Measurements from ENCODE around the gene MSH5. TPM values are rescaled to one million over a fixed set of nuclear protein-coding genes. Genes with fewer than 3 reads are reported as not detected.
A peak's percentile ranks its signal among the peaks of the same experiment; 100 is the strongest.

MSH5 gene
- total RNA-seq, 6 experiments from 2014 or later: 3.2 to 8.5 (median 4.3) TPM

DNA sequence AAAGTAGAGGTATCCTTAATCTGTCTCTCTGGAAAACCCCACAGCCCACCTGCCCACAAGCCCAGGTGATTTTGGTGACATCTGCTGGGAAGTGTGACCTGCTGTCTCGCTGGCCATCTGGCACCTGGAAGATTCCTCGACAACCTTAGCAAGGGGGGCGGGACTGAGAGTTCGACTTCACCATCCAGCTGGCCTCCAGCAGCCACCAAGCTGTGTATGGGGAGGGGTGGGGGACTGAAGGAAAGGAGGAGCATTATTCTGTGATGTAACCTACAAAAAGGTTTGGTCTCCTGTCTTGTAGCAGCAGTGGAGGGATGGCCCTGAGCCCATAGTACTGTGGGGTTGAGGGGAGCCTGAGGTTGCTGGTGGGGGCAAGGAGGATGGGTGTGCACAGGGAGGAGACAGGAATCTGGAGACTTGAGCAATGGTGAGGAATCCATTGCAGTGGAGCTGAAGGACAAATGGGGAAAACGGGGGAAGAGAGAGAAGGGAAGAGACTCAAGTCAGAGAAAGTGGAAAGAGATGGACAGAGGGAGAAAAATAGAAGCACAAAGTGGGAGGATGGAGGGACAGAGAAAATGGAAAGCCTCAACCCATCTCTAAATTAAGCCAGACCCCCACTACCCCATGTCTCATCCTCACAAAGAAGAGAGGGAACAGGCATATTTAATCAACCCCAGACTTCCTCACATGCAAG is 29.1 kb upstream of the MSH5 start:
- ATAC-seq: no peak

DNA sequence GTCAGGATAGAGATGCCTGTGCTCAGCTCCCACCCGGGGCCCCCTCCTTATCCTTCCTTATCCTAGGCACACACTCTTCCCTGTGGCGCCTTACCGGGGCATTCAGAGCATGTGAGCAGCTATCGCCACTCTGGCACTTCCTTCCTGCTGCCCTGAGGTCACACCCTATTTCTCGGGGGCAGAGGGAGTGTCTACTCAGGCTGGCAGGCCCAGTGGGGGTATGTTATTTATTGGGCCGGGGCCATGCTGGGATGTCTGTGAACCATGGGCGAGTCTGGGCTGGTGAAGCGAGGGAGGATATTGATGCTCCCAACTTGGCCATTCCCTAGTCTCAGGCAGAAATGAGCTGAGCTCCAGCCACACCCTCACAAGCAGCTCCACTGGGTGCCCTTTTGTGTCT is 28.6 kb upstream of the MSH5 start:
- ATAC-seq: peak; percentile 13 to 36 (median 18)
- intact Hi-C loops (cut with DNase I): loop anchor here in 1 of 2 donors (10.0 kb wide), 1 partner anchor 54 kb away; the partner anchor contains the start of gene SAPCD1
- H3K27ac ChIP-seq: no peak overlapping the region

More for the DNA sequence above, 29.1 kb upstream of the MSH5 start:
- no peaks in the 10 kb centered on the region for H3K4me1 ChIP-seq
- intact Hi-C loops (cut with DNase I): loop anchor here in 1 of 2 donors (10.0 kb wide), 1 partner anchor 54 kb away; the partner anchor contains the start of gene SAPCD1
- H3K27ac ChIP-seq: no peak overlapping the region
- 64% methylated on average over 5 of the region's 5 CpGs for WGBS (ENCODE audit: insufficient coverage, low coverage, low lambda C conversion rate, missing lambda C conversion rate)
- H3K27me3 ChIP-seq: no peaks in the 10 kb centered on the region
- no peak for DNase-seq
- no peak overlapping the region for H3K4me3 ChIP-seq
- no peak for TF ChIP-seq POLR2A (IDR thresholded peaks at IDR 0.05)
- TF ChIP-seq, protein P1, sequence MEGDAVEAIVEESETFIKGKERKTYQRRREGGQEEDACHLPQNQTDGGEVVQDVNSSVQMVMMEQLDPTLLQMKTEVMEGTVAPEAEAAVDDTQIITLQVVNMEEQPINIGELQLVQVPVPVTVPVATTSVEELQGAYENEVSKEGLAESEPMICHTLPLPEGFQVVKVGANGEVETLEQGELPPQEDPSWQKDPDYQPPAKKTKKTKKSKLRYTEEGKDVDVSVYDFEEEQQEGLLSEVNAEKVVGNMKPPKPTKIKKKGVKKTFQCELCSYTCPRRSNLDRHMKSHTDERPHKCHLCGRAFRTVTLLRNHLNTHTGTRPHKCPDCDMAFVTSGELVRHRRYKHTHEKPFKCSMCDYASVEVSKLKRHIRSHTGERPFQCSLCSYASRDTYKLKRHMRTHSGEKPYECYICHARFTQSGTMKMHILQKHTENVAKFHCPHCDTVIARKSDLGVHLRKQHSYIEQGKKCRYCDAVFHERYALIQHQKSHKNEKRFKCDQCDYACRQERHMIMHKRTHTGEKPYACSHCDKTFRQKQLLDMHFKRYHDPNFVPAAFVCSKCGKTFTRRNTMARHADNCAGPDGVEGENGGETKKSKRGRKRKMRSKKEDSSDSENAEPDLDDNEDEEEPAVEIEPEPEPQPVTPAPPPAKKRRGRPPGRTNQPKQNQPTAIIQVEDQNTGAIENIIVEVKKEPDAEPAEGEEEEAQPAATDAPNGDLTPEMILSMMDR (IDR thresholded peaks at IDR 0.05): no peak
- no peaks in the 10 kb centered on the region for H3K9me3 ChIP-seq
- no peaks in the 10 kb centered on the region for H3K36me3 ChIP-seq

GRCh38 chr6:31712296-31712695 is 27.5 kb upstream of the MSH5 start:
- Histone ChIP-seq H3K4me1 (no peaks in the 10 kb centered on the region), H3K36me3 (no peaks in the 10 kb centered on the region), H3K4me3 (no peak overlapping the region), H3K27me3 (no peaks in the 10 kb centered on the region), H3K9me3 (no peaks in the 10 kb centered on the region), H3K27ac (no peak overlapping the region)
- no peak for TF ChIP-seq POLR2A (IDR thresholded peaks at IDR 0.05)
- TF ChIP-seq, protein P1 (IDR thresholded peaks at IDR 0.05): peak in 3 of 4 donors; percentile 8 to 28 (median 27)
- DNase-seq: no peak
- ATAC-seq: peak; percentile 55 to 75 (median 65)
- intact Hi-C loops (cut with DNase I): loop anchor here in 1 of 2 donors (10.0 kb wide), 1 partner anchor 53 kb away; the partner anchor contains the start of gene SAPCD1
- 89% methylated on average over 3 of the region's 8 CpGs for WGBS (ENCODE audit: insufficient coverage, low coverage, low lambda C conversion rate, missing lambda C conversion rate)

More for the DNA sequence above, 28.6 kb upstream of the MSH5 start:
- 30% methylated on average over 6 of the region's 8 CpGs for WGBS (ENCODE audit: insufficient coverage, low coverage, low lambda C conversion rate, missing lambda C conversion rate)
- Histone ChIP-seq H3K4me3 (no peak overlapping the region), H3K36me3 (no peaks in the 10 kb centered on the region), H3K4me1 (no peaks in the 10 kb centered on the region), H3K9me3 (no peaks in the 10 kb centered on the region), H3K27me3 (no peaks in the 10 kb centered on the region)
- TF ChIP-seq, protein P1 (IDR thresholded peaks at IDR 0.05): no peak
- TF ChIP-seq POLR2A (IDR thresholded peaks at IDR 0.05): no peak
- DNase-seq: peak in 1 of 3 donors; percentile 48

GRCh38 chr6:31713465-31713864 is 26.3 kb upstream of the MSH5 start:
- Histone ChIP-seq H3K27me3 (no peaks in the 10 kb centered on the region), H3K4me1 (no peaks in the 10 kb centered on the region), H3K4me3 (no peak overlapping the region), H3K27ac (no peak overlapping the region), H3K36me3 (no peaks in the 10 kb centered on the region), H3K9me3 (no peaks in the 10 kb centered on the region)
- ATAC-seq (no peak), DNase-seq (no peak)
- intact Hi-C loops (cut with DNase I): loop anchor here in 1 of 2 donors (10.0 kb wide), 1 partner anchor 51 kb away; the partner anchor contains the start of gene SAPCD1
- TF ChIP-seq, protein P1 (IDR thresholded peaks at IDR 0.05): no peak
- no peak for TF ChIP-seq POLR2A (IDR thresholded peaks at IDR 0.05)
- WGBS (ENCODE audit: insufficient coverage, low coverage, low lambda C conversion rate, missing lambda C conversion rate): 70% methylated on average over 3 of the region's 4 CpGs
